ENCODE results near the gene BSPRY. TPM values are rescaled to one million over a fixed set of nuclear protein-coding genes. Genes with fewer than 3 reads are reported as not detected.

BSPRY gene
- polyA plus RNA-seq, 1 donor from 2014 or later: not detected

DNA sequence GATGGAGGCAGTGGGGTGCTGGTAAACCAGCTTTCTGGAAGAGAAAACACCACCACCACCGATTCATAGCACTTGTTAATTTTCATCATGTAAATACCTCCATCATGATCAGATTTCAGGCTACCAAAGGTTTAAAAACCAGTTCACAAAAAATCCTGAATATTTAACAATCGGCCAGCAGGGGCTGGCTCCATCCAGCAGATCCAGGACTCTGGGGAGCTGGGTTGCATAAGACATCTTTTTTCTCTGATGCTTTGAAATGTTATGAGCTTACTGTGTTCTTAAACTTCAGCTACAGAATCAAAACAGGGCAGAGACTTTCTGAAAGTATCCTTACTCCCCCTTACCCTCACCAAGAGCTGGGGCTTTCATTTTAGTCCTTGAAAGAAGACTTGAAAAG is 31.6 kb upstream of the BSPRY start:
- Histone ChIP-seq H3K27ac (ENCODE audit: low read length) (no peak overlapping the region), H3K79me2 (replicated peaks; ENCODE audit: insufficient read depth, low read length) (no peaks in the 10 kb centered on the region), H3K9ac (ENCODE audit: low read length) (no peak overlapping the region), H3K9me2 (ENCODE audit: insufficient read depth, low read length) (no peaks in the 10 kb centered on the region), H2AFZ (ENCODE audit: low read depth, low read length) (no peak overlapping the region), H3K36me3 (ENCODE audit: insufficient read depth, low read length) (no peaks in the 10 kb centered on the region), H3F3A (ENCODE audit: insufficient read depth, low read length, poor library complexity, severe bottlenecking) (no peaks in the 10 kb centered on the region), H3K4me3 (ENCODE audit: low read length) (no peak overlapping the region), H3K4me2 (ENCODE audit: low read length) (no peak overlapping the region), H3K9me3 (ENCODE audit: low read length) (no peaks in the 10 kb centered on the region), H4K20me1 (ENCODE audit: insufficient read depth) (no peaks in the 10 kb centered on the region), H3K27me3 (ENCODE audit: insufficient read depth, low read depth, low read length) (no peaks in the 10 kb centered on the region)
- TF ChIP-seq MXI1 (conservative IDR thresholded peaks at IDR 0.05; ENCODE audit: poor library complexity, severe bottlenecking): no peak
- no peak for TF ChIP-seq EZH2 (IDR thresholded peaks at IDR 0.05; ENCODE audit: borderline replicate concordance, insufficient read depth, low read length, poor library complexity, severe bottlenecking)
- no peak for TF ChIP-seq POLR2AphosphoS5 (IDR thresholded peaks at IDR 0.05)
- TF ChIP-seq RAD21 (conservative IDR thresholded peaks at IDR 0.05): no peak
- no peak for TF ChIP-seq SMC3 (conservative IDR thresholded peaks at IDR 0.05; ENCODE audit: poor library complexity)
- TF ChIP-seq, protein P1, sequence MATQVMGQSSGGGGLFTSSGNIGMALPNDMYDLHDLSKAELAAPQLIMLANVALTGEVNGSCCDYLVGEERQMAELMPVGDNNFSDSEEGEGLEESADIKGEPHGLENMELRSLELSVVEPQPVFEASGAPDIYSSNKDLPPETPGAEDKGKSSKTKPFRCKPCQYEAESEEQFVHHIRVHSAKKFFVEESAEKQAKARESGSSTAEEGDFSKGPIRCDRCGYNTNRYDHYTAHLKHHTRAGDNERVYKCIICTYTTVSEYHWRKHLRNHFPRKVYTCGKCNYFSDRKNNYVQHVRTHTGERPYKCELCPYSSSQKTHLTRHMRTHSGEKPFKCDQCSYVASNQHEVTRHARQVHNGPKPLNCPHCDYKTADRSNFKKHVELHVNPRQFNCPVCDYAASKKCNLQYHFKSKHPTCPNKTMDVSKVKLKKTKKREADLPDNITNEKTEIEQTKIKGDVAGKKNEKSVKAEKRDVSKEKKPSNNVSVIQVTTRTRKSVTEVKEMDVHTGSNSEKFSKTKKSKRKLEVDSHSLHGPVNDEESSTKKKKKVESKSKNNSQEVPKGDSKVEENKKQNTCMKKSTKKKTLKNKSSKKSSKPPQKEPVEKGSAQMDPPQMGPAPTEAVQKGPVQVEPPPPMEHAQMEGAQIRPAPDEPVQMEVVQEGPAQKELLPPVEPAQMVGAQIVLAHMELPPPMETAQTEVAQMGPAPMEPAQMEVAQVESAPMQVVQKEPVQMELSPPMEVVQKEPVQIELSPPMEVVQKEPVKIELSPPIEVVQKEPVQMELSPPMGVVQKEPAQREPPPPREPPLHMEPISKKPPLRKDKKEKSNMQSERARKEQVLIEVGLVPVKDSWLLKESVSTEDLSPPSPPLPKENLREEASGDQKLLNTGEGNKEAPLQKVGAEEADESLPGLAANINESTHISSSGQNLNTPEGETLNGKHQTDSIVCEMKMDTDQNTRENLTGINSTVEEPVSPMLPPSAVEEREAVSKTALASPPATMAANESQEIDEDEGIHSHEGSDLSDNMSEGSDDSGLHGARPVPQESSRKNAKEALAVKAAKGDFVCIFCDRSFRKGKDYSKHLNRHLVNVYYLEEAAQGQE (IDR thresholded peaks at IDR 0.05; ENCODE audit: borderline replicate concordance): no peak
- TF ChIP-seq EP300 (conservative IDR thresholded peaks at IDR 0.05; ENCODE audit: poor library complexity, severe bottlenecking): no peak
- no peak for TF ChIP-seq TAF1 (IDR thresholded peaks at IDR 0.05; ENCODE audit: low read depth)
- TF ChIP-seq, protein P2, sequence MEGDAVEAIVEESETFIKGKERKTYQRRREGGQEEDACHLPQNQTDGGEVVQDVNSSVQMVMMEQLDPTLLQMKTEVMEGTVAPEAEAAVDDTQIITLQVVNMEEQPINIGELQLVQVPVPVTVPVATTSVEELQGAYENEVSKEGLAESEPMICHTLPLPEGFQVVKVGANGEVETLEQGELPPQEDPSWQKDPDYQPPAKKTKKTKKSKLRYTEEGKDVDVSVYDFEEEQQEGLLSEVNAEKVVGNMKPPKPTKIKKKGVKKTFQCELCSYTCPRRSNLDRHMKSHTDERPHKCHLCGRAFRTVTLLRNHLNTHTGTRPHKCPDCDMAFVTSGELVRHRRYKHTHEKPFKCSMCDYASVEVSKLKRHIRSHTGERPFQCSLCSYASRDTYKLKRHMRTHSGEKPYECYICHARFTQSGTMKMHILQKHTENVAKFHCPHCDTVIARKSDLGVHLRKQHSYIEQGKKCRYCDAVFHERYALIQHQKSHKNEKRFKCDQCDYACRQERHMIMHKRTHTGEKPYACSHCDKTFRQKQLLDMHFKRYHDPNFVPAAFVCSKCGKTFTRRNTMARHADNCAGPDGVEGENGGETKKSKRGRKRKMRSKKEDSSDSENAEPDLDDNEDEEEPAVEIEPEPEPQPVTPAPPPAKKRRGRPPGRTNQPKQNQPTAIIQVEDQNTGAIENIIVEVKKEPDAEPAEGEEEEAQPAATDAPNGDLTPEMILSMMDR (IDR thresholded peaks at IDR 0.05; ENCODE audit: poor library complexity, severe bottlenecking): no peak

DNA sequence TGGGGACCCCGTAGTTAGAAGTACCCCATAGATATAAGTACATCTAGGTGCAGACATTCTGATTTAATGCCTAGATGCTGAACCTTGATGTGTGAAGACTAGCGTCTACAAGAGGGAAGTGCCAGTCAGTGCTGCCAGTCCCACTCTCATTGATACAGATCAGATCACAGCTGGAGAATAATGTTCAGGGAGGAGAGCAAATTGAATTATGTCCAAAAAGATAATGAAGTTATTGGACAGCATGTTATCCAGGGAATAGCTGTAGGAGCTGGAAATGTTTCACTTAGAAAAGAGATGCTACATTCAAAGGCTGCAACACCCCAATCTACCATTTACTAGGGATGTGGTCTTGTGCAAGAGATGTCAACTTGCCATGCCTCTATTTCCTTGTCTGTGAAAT is 30.3 kb upstream of the BSPRY start:
- Histone ChIP-seq H3K36me3 (ENCODE audit: insufficient read depth, low read length) (no peaks in the 10 kb centered on the region), H3K27ac (ENCODE audit: low read length) (no peak overlapping the region)

More for the DNA sequence above, 30.3 kb upstream of the BSPRY start:
- Histone ChIP-seq H3K79me2 (replicated peaks; ENCODE audit: insufficient read depth, low read length) (no peaks in the 10 kb centered on the region), H3K4me2 (ENCODE audit: low read length) (no peak overlapping the region), H2AFZ (ENCODE audit: low read depth, low read length) (no peak overlapping the region), H3K27me3 (ENCODE audit: insufficient read depth, low read depth, low read length) (no peaks in the 10 kb centered on the region), H4K20me1 (ENCODE audit: insufficient read depth) (no peaks in the 10 kb centered on the region), H3K4me3 (ENCODE audit: low read length) (no peak overlapping the region), H3K9me3 (ENCODE audit: low read length) (no peaks in the 10 kb centered on the region), H3F3A (ENCODE audit: insufficient read depth, low read length, poor library complexity, severe bottlenecking) (no peaks in the 10 kb centered on the region), H3K9ac (ENCODE audit: low read length) (no peak overlapping the region), H3K9me2 (ENCODE audit: insufficient read depth, low read length) (no peaks in the 10 kb centered on the region)
- no peak for TF ChIP-seq POLR2AphosphoS5 (IDR thresholded peaks at IDR 0.05)
- TF ChIP-seq, protein P2 (IDR thresholded peaks at IDR 0.05; ENCODE audit: poor library complexity, severe bottlenecking): no peak
- no peak for TF ChIP-seq EZH2 (IDR thresholded peaks at IDR 0.05; ENCODE audit: borderline replicate concordance, insufficient read depth, low read length, poor library complexity, severe bottlenecking)
- no peak for TF ChIP-seq RAD21 (conservative IDR thresholded peaks at IDR 0.05)
- no peak for TF ChIP-seq MXI1 (conservative IDR thresholded peaks at IDR 0.05; ENCODE audit: poor library complexity, severe bottlenecking)
- TF ChIP-seq, protein P1 (IDR thresholded peaks at IDR 0.05; ENCODE audit: borderline replicate concordance): no peak
- no peak for TF ChIP-seq TAF1 (IDR thresholded peaks at IDR 0.05; ENCODE audit: low read depth)
- no peak for TF ChIP-seq SMC3 (conservative IDR thresholded peaks at IDR 0.05; ENCODE audit: poor library complexity)
- TF ChIP-seq EP300 (conservative IDR thresholded peaks at IDR 0.05; ENCODE audit: poor library complexity, severe bottlenecking): no peak

Data from neural cell (in vitro differentiated cells).